RWPE2 (cell line): ENCODE results near the gene CAMK2B.

ENCODE experiments used
- ATAC-seq: fragments of 200-7000 bp; cut with Tn5 transposase; 3 replicates; pipeline ENCODE4 v1.9.1; 2021; ENCODE audit warnings: low read depth
- DNase-seq: peaks from one replicate; pipeline ENCODE4 v3.0.0-alpha.2; 2020; ENCODE audit warnings: low spot score
- H3K27ac ChIP-seq: fragments of 450-650 bp; 2 replicates; pipeline ENCODE4 v1.5.1; 2017; ENCODE audit warnings: mild to moderate bottlenecking; ENCODE audit not compliant: poor library complexity, severe bottlenecking
- H3K27me3 ChIP-seq: fragments of 250-450 bp; sonication (Bioruptor Pico); 2 replicates; pipeline ENCODE4 v1.5.1; 2021; ENCODE audit warnings: mild to moderate bottlenecking, moderate library complexity; ENCODE audit not compliant: insufficient read depth, poor library complexity, severe bottlenecking
- H3K36me3 ChIP-seq: fragments of 250-450 bp; sonication (Bioruptor Pico); 2 replicates; pipeline ENCODE4 v1.5.1; 2020; ENCODE audit warnings: low read depth, mild to moderate bottlenecking, moderate library complexity
- H3K4me1 ChIP-seq: fragments of 250-450 bp; sonication (Bioruptor Pico); 2 replicates; pipeline ENCODE4 v1.5.1; 2021; ENCODE audit warnings: mild to moderate bottlenecking, moderate library complexity; ENCODE audit not compliant: insufficient read depth, poor library complexity, severe bottlenecking
- H3K4me3 ChIP-seq: fragments of 250-450 bp; sonication (Bioruptor Pico); 2 replicates; pipeline ENCODE4 v1.5.1; 2021; ENCODE audit warnings: mild to moderate bottlenecking, moderate library complexity; ENCODE audit not compliant: severe bottlenecking
- H3K9me3 ChIP-seq: fragments of 250-450 bp; sonication (Bioruptor Pico); 2 replicates; pipeline ENCODE4 v1.5.1; 2021; ENCODE audit warnings: mild to moderate bottlenecking, moderate library complexity; ENCODE audit not compliant: severe bottlenecking
- CTCF ChIP-seq: fragments of 450-650 bp; IDR thresholded peaks from one replicate; pipeline ENCODE4 v1.5.1; 2017; ENCODE audit warnings: mild to moderate bottlenecking, moderate library complexity; ENCODE audit not compliant: poor library complexity, severe bottlenecking

Gene CAMK2B

GRCh38 chr7:44231088-44231487, 94.3 kb downstream of the CAMK2B start:
- ATAC-seq = no peak
- H3K27me3 ChIP-seq = no peaks in the 10 kb centered on the region

GRCh38 chr7:44230286-44230685, 95.1 kb downstream of the CAMK2B start:
- ATAC-seq (no peak), DNase-seq (no peak)
- Histone ChIP-seq H3K4me1 (peaks cover 6% of the 10 kb centered on the region), H3K27me3 (no peaks in the 10 kb centered on the region), H3K27ac (no peak overlapping the region), H3K36me3 (no peaks in the 10 kb centered on the region), H3K9me3 (no peaks in the 10 kb centered on the region), H3K4me3 (no peak overlapping the region)
- TF ChIP-seq CTCF = no peak

More at GRCh38 chr7:44231088-44231487, 94.3 kb downstream of the CAMK2B start:
- H3K36me3 ChIP-seq = no peaks in the 10 kb centered on the region
- no peak for DNase-seq
- TF ChIP-seq CTCF = no peak
- no peak overlapping the region for H3K27ac ChIP-seq
- H3K4me1 ChIP-seq = no peaks in the 10 kb centered on the region
- H3K9me3 ChIP-seq = no peaks in the 10 kb centered on the region
- H3K4me3 ChIP-seq = no peak overlapping the region

- ATAC-seq = no peak
- TF ChIP-seq CTCF = no peak
- DNase-seq = no peak
- Histone ChIP-seq H3K27ac (no peak overlapping the region), H3K4me1 (peaks cover 11% of the 10 kb centered on the region), H3K4me3 (no peak overlapping the region), H3K36me3 (no peaks in the 10 kb centered on the region), H3K9me3 (no peaks in the 10 kb centered on the region), H3K27me3 (no peaks in the 10 kb centered on the region)
Observed at GRCh38 chr7:44229546-44230105, 95.8 kb downstream of the CAMK2B start.

GRCh38 chr7:44228571-44229350, 96.6 kb downstream of the CAMK2B start:
- DNase-seq = no peak
- H3K36me3 ChIP-seq = no peaks in the 10 kb centered on the region
- no peak overlapping the region for H3K4me3 ChIP-seq
- TF ChIP-seq CTCF = no peak
- no peaks in the 10 kb centered on the region for H3K9me3 ChIP-seq
- ATAC-seq = no peak
- no peak overlapping the region for H3K27ac ChIP-seq
- H3K4me1 ChIP-seq = peaks cover 19% of the 10 kb centered on the region
- no peaks in the 10 kb centered on the region for H3K27me3 ChIP-seq

GRCh38 chr7:44227911-44228310, 97.5 kb downstream of the CAMK2B start:
- H3K4me1 ChIP-seq = peaks cover 21% of the 10 kb centered on the region
- H3K4me3 ChIP-seq = no peak overlapping the region
- no peak overlapping the region for H3K27ac ChIP-seq
- H3K9me3 ChIP-seq = no peaks in the 10 kb centered on the region
- H3K36me3 ChIP-seq = no peaks in the 10 kb centered on the region
- no peaks in the 10 kb centered on the region for H3K27me3 ChIP-seq
- ATAC-seq = no peak
- TF ChIP-seq CTCF = no peak
- DNase-seq = no peak
